Activated CD4-positive, alpha-beta T cell treated with anti-CD3 and anti-CD28 coated beads, Interleukin-2, amount 10 ng/mL, durations not matched to agents 24 days and 14 days (primary cell): Measurements from ENCODE around the gene LEMD2. TPM values are rescaled to one million over a fixed set of nuclear protein-coding genes. Genes with fewer than 3 reads are reported as not detected.

Experiments
- DNase-seq: peaks from one replicate; pipeline ENCODE4 v3.0.0; 2022
- H3K27ac Mint-ChIP-seq: one replicate; pipeline ENCODE4 v1.8.0; 2022; ENCODE audit warnings: mild to moderate bottlenecking, mixed read lengths
- H3K27me3 Mint-ChIP-seq: one replicate; pipeline ENCODE4 v1.8.0; 2022; ENCODE audit warnings: mixed read lengths
- H3K36me3 Mint-ChIP-seq: one replicate; pipeline ENCODE4 v1.8.0; 2022; ENCODE audit warnings: low read depth, mild to moderate bottlenecking, mixed read lengths
- H3K4me1 Mint-ChIP-seq: one replicate; pipeline ENCODE4 v1.8.0; 2021; ENCODE audit warnings: mixed read lengths
- H3K4me3 Mint-ChIP-seq: one replicate; pipeline ENCODE4 v1.8.0; 2022; ENCODE audit warnings: mild to moderate bottlenecking, moderate library complexity, mixed read lengths
- H3K9me3 Mint-ChIP-seq: one replicate; pipeline ENCODE4 v1.8.0; 2021; ENCODE audit warnings: mixed read lengths
- intact Hi-C: fragments of 100-400 bp; cut with micrococcal nuclease; formaldehyde crosslinking; loops from one replicate; pipeline ENCODE4 v1.15.1; 2023
- total RNA-seq: library from RNA; stranded (reverse); gene quantifications from 2 replicates; pipeline ENCODE4 v1.2.3, GENCODE V29; 2022

The LEMD2 gene
- total RNA-seq, 1 donor from 2014 or later = 66.4 TPM

DNA sequence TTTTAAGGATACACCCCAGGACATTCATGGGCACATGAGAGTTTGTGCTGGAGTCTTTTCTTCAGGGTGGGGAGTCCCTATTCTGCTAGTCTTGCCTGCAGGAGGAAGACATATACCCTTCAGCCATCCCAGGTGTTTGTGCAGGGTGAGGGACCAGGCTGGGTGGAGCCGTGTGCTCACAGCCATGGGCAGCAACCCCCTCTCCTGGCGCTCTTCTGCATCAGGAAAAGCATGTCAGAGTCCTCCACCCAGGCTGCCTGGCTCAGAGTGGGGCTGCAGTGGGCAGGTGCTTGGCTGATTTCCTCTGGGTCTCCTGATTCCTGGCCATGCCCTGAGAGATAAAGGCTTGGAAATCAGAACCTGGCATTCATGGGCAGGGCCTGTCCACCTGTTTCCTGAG, 37.6 kb upstream of the LEMD2 start:
- intact Hi-C loops = no loop called here
- H3K4me3 Mint-ChIP-seq = no peak overlapping the region
- no peaks in the 10 kb centered on the region for H3K36me3 Mint-ChIP-seq
- peaks cover 26% of the 10 kb centered on the region for H3K27me3 Mint-ChIP-seq
- no peaks in the 10 kb centered on the region for H3K4me1 Mint-ChIP-seq
- no peaks in the 10 kb centered on the region for H3K9me3 Mint-ChIP-seq
- H3K27ac Mint-ChIP-seq = no peak overlapping the region
- DNase-seq = no peak

DNA sequence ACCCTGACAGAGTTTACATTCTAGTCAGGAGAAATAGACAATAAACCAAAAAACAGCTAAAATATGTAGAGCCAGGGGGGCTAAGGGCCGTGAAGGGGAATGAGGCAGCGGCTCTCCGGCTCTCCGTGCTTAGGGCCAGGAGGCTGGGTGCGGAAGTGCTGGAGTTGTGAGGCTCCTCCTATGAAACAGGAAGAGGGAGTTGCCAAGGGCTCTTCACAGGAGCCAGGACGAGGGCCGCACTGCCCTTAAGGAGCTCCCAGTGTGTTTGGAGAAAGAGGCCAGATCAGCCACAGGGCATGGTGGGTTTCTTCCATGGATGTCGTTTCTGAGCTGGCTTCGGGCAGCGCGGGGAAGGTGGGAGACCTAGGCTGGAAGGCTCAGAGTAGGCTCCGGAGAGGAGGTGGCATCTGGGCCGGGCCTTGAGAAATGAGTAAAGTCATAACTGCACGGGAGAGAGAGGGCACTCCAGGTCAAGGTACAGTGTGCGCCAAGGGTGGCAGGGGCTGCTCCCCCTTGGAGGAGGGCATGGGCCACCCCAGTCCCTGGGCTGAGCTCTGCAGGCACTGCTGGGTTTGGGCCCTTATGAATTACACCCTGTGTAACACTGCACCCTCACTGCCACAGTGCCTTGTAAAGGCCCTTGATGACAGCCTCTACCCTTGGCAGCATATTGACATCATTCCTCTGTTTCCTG, 35.7 kb upstream of the LEMD2 start:
- Mint-ChIP-seq H3K4me3 (no peak overlapping the region), H3K27me3 (peaks cover 23% of the 10 kb centered on the region), H3K27ac (no peak overlapping the region), H3K4me1 (peaks cover 4% of the 10 kb centered on the region), H3K9me3 (no peaks in the 10 kb centered on the region), H3K36me3 (no peaks in the 10 kb centered on the region)
- DNase-seq = no peak
- intact Hi-C loops = no loop called here

DNA sequence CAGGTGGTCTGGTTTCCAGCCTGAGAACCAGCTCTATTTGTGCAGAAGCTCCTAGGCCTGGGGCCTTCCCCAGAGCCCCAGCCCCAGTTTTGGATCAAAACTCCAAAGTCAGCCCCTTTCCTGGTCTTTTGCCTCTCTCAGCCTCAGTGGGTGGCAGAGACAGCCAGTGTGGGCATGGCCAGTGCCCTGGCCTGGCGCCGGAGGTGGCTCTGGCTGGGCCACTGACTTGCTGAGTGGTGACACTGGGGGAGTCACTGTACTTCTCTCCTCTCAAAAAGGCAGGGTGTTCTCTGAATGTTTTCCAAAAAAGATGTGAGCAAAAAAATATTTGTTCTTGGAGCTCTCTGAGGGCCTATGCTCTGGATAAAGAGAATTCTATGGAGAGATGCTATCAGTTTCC, 34.9 kb upstream of the LEMD2 start:
- H3K9me3 Mint-ChIP-seq = no peaks in the 10 kb centered on the region
- H3K4me1 Mint-ChIP-seq = peaks cover 4% of the 10 kb centered on the region
- no peaks in the 10 kb centered on the region for H3K36me3 Mint-ChIP-seq
- intact Hi-C loops = no loop called here
- no peak for DNase-seq
- no peak overlapping the region for H3K27ac Mint-ChIP-seq
- H3K27me3 Mint-ChIP-seq = peaks cover 21% of the 10 kb centered on the region
- no peak overlapping the region for H3K4me3 Mint-ChIP-seq

DNA sequence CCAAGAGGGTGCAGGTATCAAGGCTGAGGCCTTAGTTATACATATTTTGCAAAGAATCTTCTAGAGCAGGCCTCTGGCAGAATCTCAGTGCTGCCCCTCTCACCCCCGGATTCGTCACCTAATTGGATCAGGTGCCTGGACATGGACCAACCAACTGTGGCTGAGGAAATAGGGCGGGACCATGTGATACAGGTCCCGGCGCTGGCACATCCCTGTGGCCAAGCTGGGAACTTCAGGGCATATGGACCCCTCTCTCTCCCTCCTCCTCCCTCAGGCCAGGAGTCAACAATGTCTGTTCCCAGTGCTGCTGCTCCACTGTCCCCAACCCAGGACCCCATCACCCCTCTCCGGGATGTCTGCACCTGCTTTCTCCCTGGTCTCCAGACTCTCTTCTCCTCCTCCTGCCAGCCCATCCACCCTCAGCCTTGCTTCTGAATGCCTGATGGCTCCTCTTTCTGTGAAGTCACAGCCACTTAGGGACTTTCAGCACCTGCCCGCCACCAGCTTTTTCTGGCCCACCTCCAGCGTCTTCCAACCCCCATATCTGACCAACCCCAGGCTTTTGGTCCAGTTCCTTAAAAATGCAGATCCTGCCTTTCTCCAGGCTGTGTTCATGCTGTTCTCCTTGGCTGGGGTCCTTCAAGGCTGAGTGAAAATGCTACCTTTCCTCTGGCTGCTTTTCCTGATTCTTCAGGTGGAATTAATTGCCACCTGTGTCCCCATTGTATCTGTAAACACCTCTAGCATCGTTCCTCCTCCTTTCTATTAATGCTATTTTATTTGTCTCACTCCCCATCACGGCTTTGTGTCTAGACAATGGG, 33.9 kb upstream of the LEMD2 start:
- Mint-ChIP-seq H3K4me3 (no peak overlapping the region), H3K27ac (no peak overlapping the region), H3K9me3 (no peaks in the 10 kb centered on the region), H3K4me1 (peaks cover 7% of the 10 kb centered on the region), H3K36me3 (no peaks in the 10 kb centered on the region), H3K27me3 (peaks cover 12% of the 10 kb centered on the region)
- DNase-seq = no peak
- intact Hi-C loops = no loop called here

DNA sequence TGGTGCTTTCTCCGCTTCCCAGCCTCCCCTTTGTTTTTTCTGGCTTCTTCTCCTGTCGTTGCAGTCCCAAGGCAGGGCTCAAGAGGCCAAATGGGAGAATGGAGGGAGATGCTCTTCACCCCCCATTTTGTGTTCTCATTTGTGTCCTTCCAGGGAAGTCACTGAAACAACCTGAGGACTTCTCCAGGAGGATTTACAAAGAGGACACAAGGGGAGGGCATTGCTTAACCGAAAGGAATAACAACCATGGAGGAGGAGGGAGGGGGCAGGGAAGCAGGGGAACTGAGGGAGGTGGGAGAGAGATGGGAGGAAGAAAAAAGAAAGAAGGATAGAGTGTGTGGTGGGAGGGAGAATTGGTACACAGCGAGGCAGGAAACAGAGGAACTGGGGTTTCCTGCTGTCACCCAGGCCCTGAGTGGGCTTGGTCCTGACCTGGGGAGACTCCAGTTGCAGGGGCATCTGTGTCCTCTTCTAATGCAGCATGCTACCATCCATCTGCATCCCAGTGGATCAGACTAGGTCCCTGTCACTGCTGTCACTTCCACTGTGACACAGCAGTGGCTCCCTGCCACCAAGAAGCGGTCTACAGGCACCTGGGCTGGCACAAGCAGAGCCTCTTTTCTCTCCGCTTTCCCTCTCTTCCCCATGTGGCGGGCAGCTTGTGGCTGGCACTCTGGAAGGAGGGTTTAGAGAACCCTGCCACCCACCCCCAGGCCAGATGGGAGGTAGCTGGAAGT, 32.0 kb upstream of the LEMD2 start:
- Mint-ChIP-seq H3K4me1 (peaks cover 7% of the 10 kb centered on the region), H3K9me3 (no peaks in the 10 kb centered on the region), H3K27me3 (peaks cover 11% of the 10 kb centered on the region), H3K27ac (no peak overlapping the region), H3K4me3 (no peak overlapping the region), H3K36me3 (no peaks in the 10 kb centered on the region)
- no peak for DNase-seq
- intact Hi-C loops = no loop called here

DNA sequence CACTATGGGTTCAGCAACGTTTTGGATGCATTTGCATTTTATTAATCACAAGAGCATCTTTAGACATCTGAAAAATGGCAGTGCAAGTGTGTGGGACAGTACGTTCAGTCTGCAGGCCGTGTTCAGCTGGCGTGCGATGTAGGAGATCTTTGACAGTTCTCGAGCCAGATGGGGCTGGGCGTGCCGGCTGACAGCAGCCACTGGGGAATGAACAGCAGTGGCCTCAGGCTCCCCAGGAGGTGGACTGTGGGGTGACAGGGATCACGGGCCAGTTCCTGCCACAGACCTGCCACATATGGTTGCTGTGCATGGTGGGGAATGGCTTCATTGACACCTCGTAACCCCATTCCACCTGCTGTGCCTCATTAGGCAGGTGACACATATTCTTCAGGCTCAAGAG, 31.3 kb upstream of the LEMD2 start:
- peaks cover 16% of the 10 kb centered on the region for H3K27me3 Mint-ChIP-seq
- H3K36me3 Mint-ChIP-seq = no peaks in the 10 kb centered on the region
- peaks cover 7% of the 10 kb centered on the region for H3K4me1 Mint-ChIP-seq
- H3K4me3 Mint-ChIP-seq = no peak overlapping the region
- H3K27ac Mint-ChIP-seq = no peak overlapping the region
- intact Hi-C loops = no loop called here
- DNase-seq = no peak
- no peaks in the 10 kb centered on the region for H3K9me3 Mint-ChIP-seq

DNA sequence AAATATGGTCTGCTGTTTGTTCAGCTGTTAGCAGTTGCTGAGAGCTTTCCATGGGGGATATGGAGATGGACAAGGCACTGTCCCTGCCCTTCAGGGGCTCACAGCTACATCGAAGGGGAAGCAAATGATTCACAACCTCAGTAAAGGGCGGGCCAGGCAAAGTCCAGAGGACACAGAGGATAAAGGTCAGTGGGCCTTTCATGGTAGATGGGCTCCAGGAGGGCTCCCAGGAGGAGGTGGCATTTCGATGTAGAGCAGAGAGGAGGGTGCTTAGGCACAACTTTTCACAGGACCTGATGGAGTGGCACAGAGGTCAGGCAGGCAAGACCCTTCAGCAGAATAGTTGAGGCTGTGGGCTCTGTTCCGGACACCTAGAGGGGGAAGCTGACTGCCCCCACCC, 30.1 kb upstream of the LEMD2 start:
- DNase-seq = no peak
- intact Hi-C loops = no loop called here
- peaks cover 7% of the 10 kb centered on the region for H3K4me1 Mint-ChIP-seq
- H3K36me3 Mint-ChIP-seq = no peaks in the 10 kb centered on the region
- no peak overlapping the region for H3K4me3 Mint-ChIP-seq
- no peaks in the 10 kb centered on the region for H3K9me3 Mint-ChIP-seq
- H3K27ac Mint-ChIP-seq = no peak overlapping the region
- H3K27me3 Mint-ChIP-seq = peaks cover 18% of the 10 kb centered on the region

DNA sequence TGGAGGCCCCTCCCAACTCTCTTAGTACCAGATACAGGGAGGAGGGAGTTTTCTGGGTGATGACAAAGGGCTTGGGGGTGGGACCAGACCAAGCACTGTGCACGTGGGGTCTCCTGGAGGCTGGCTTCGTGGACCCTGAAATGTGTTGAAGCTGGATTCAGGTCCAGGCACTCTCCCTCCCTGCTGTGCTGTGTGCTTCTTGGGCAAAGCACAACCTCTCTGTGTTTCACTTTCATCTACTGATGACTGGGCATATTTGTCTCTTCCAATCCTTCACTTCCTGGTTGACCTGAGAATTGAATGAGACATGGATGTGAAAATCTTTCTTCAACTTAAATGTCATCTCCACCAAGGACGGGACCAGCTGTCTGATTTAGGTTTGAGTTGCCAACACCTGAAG, 29.4 kb upstream of the LEMD2 start:
- intact Hi-C loops = no loop called here
- H3K36me3 Mint-ChIP-seq = no peaks in the 10 kb centered on the region
- H3K27me3 Mint-ChIP-seq = peaks cover 23% of the 10 kb centered on the region
- no peak for DNase-seq
- no peak overlapping the region for H3K27ac Mint-ChIP-seq
- H3K4me1 Mint-ChIP-seq = peaks cover 7% of the 10 kb centered on the region
- no peaks in the 10 kb centered on the region for H3K9me3 Mint-ChIP-seq
- no peak overlapping the region for H3K4me3 Mint-ChIP-seq

DNA sequence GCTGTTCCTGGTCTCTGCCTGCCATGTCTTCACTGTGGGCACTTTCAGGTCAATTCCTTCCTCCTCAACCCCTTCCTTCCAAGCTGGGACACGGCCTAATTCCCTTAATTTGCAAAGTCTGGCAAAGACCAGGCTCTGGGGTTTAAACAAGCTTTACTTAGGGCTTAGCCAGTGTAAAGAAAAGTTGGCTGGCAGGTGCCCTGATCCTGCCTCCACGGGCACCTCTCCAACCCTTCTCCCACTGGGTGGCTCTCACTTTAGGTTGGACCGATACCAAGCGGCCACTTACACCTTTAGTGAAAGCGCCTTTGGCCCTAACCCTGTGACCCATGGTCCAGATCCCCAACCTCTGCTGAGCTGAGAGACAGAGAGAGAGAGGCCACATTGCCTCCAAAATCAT, 28.6 kb upstream of the LEMD2 start:
- Mint-ChIP-seq H3K27ac (no peak overlapping the region), H3K27me3 (peaks cover 22% of the 10 kb centered on the region), H3K36me3 (no peaks in the 10 kb centered on the region), H3K4me3 (no peak overlapping the region), H3K9me3 (no peaks in the 10 kb centered on the region), H3K4me1 (peaks cover 7% of the 10 kb centered on the region)
- intact Hi-C loops = no loop called here
- no peak for DNase-seq

DNA sequence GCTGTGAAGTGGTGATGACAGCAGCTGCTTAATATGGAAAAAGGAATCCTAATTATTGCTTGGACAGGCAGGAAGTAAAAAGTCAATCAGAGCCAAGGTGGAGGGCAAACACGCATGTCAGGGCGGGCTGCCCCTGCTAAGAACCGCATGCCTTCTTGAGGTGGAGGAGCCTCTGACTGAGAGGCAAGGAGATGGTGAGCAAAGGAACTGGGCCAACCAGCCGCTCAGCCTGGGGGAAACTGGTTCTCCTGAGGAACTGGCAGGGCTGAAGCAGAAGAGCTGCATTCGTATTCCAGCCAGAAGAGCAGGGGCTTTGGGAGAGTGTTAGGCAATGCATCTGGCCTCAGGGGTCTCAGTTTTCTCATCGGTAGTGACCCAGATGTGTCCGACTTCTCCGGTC, 28.0 kb upstream of the LEMD2 start:
- DNase-seq = no peak
- peaks cover 7% of the 10 kb centered on the region for H3K4me1 Mint-ChIP-seq
- H3K27me3 Mint-ChIP-seq = peaks cover 25% of the 10 kb centered on the region
- H3K27ac Mint-ChIP-seq = no peak overlapping the region
- no peaks in the 10 kb centered on the region for H3K9me3 Mint-ChIP-seq
- intact Hi-C loops = no loop called here
- no peak overlapping the region for H3K4me3 Mint-ChIP-seq
- no peaks in the 10 kb centered on the region for H3K36me3 Mint-ChIP-seq

DNA sequence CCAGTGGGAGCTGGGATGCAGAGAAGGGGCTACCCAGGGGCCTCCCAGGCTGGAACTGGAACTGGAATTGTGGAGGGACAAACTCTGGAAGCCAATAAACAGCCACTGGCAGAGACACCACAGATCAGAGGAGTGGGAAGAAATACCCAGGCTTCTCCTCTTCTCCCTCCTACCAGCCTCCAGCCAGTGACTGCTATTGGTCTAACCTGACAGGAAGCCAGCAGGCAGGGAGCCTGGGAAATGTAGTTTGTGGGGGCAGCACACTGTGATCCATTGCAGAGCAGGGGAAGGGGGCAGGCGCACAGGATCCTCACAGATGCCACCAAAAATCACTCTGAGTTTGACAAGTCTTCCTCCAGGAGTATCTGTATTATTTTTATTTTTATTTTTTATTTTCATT, 26.9 kb upstream of the LEMD2 start:
- H3K4me3 Mint-ChIP-seq = no peak overlapping the region
- peak; percentile 69 for DNase-seq
- H3K27ac Mint-ChIP-seq = no peak overlapping the region
- intact Hi-C loops = no loop called here
- H3K9me3 Mint-ChIP-seq = no peaks in the 10 kb centered on the region
- H3K27me3 Mint-ChIP-seq = peaks cover 32% of the 10 kb centered on the region
- H3K36me3 Mint-ChIP-seq = no peaks in the 10 kb centered on the region
- peaks cover 5% of the 10 kb centered on the region for H3K4me1 Mint-ChIP-seq

DNA sequence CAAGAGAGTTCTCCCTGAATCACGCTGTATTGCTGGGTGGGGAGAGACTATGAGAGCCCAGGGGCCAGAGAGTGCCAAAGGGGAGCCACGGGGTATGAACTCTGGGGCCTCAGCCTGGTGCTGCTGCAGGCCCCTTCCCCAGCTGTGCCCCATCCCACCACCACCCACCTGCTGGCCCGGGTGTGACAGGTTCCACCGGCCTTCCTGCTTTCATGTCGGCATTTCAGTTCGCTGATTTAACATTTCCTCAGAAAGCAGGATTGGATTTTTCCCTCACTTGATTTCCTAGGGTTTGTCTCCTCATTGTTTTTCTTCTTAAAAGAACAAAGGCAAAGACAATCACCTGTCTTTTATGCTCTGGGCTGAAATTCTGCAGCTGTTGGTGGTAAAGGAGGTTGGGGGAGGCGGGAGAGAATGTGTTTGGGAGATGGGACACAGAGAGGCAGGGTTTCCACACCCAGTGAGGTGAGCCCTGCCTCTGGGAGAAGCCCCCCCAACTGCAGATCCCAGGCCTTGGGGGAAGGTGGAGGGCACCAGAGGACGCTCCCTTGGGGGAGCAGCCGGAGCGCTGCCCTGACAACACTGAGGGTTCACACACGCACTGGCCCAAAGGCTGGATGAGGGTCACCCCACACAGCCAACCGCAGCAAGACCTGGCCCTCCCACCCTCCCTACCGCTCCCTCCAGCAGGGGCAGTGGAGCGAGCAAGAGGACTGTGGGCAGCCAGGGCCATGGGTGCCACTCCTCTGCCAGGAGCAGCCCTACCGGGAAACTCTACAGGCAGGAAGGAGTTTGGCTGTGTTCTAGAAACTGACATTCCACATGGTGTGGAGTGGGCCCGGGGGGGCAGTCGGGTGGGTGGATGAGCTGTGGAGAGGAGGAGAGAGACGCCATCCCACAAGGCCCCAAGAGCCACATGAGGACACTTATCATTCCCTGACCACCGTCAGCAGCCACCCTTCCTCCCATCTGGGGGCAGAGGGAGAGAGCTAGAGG, 25.4 kb upstream of the LEMD2 start:
- H3K27me3 Mint-ChIP-seq = peaks cover 41% of the 10 kb centered on the region
- H3K36me3 Mint-ChIP-seq = no peaks in the 10 kb centered on the region
- no peak overlapping the region for H3K27ac Mint-ChIP-seq
- no peak overlapping the region for H3K4me3 Mint-ChIP-seq
- DNase-seq = no peak
- intact Hi-C loops = no loop called here
- peaks cover 3% of the 10 kb centered on the region for H3K4me1 Mint-ChIP-seq
- no peaks in the 10 kb centered on the region for H3K9me3 Mint-ChIP-seq

DNA sequence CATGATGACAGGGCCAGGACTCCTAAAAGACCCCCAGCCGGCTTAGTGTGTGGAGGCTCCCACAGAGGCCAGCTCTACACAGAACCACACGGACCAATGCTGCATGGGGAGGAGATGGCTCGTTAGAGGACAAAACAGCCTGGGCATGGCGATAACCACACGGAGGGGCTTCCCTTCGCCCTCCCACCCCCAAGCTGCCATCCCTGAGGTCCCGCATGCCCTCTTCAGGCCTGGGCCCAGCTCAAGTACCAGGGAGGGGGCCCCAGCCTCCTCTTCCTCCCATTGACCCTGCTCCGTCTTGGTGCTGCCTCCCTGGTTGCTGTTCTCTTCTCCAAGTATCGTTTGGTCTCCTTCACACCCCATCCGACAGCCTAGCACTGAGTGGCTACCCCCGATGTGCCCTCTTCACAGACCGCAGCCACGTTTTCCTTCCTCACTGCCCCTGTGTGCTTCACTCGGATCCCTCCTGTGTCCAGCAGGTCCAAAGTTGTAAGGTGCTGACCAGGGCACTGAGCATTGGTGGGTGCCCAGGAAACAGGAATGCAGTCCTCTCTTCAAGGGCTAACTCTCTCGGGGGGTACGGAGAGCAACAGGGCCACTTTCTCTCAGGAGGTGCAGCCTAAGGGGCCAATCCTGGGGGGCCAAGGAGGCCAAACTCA, 24.4 kb upstream of the LEMD2 start:
- Mint-ChIP-seq H3K27ac (no peak overlapping the region), H3K27me3 (peaks cover 49% of the 10 kb centered on the region), H3K36me3 (no peaks in the 10 kb centered on the region), H3K9me3 (no peaks in the 10 kb centered on the region), H3K4me3 (no peak overlapping the region), H3K4me1 (peaks cover 2% of the 10 kb centered on the region)
- intact Hi-C loops = no loop called here
- DNase-seq = no peak
